IMR-90 (cell line): Measurements from ENCODE around the gene CAMK2G. TPM values are rescaled to one million over a fixed set of nuclear protein-coding genes. Genes with fewer than 3 reads are reported as not detected.

Source experiments
- ATAC-seq: fragments of 200-7000 bp; cut with Tn5 transposase; 2 replicates; pipeline ENCODE4 v1.9.1; 2020; ENCODE audit warnings: low read depth, mild to moderate bottlenecking, moderate library complexity
- BruUV-seq: library from RNA; stranded (reverse); fragments of 400-500 nt; replicated peaks from 2 replicates; lab custom pipeline; 2021; lab: Mats Ljungman, UMichigan
- CTCF ChIA-PET: fragments of 300-600 bp; formaldehyde crosslinking; extraction: SDS; loops from one replicate; lab custom pipeline; 2021; ENCODE audit warnings: antibody characterized with exemption; lab: Yijun Ruan, JAX
- POLR2A ChIA-PET: fragments of 300-600 bp; sonication (Branson Sonifier 250); formaldehyde crosslinking; loops from one replicate; lab custom pipeline; 2022; ENCODE audit warnings: antibody characterized with exemption; ENCODE audit not compliant: unreplicated experiment; lab: Charles Lee
- DNase-seq: peaks from one replicate; pipeline ENCODE4 v3.0.0; 2013
- H2AFZ ChIP-seq: replicated peaks from 2 replicates; pipeline ENCODE3; 2013; ENCODE audit warnings: low read length, mild to moderate bottlenecking; ENCODE audit not compliant: poor library complexity
- H2AK5ac ChIP-seq: 2 replicates; pipeline ENCODE4 v1.6.1; 2013; ENCODE audit warnings: low read depth, low read length, inconsistent platforms
- H2AK9ac ChIP-seq: replicated peaks from 2 replicates; pipeline ENCODE3; 2013; ENCODE audit warnings: mild to moderate bottlenecking, low read depth, low read length, moderate library complexity; ENCODE audit not compliant: poor library complexity
- H2BK120ac ChIP-seq: 2 replicates; pipeline ENCODE4 v1.6.1; 2013; ENCODE audit warnings: low read depth, low read length, inconsistent platforms
- H2BK15ac ChIP-seq: 3 replicates; pipeline ENCODE4 v1.6.1; 2013; ENCODE audit warnings: low read depth, low read length, inconsistent platforms
- H2BK20ac ChIP-seq: 2 replicates; pipeline ENCODE4 v1.6.1; 2013; ENCODE audit warnings: low read depth, mild to moderate bottlenecking, inconsistent platforms, low read length, moderate library complexity
- H2BK5ac ChIP-seq: 2 replicates; pipeline ENCODE4 v1.6.1; 2013; ENCODE audit warnings: mild to moderate bottlenecking, low read depth, low read length, inconsistent platforms; ENCODE audit not compliant: poor library complexity, severe bottlenecking
- H3K14ac ChIP-seq: replicated peaks from 2 replicates; pipeline ENCODE4 v1.6.1; 2013; ENCODE audit warnings: low read depth, low read length, inconsistent platforms
- H3K18ac ChIP-seq: 2 replicates; pipeline ENCODE4 v1.6.1; 2013; ENCODE audit warnings: low read depth, low read length, control low read depth
- H3K23ac ChIP-seq: 2 replicates; pipeline ENCODE4 v1.6.1; 2013; ENCODE audit warnings: low read depth, low read length, inconsistent platforms
- H3K27ac ChIP-seq: 2 replicates; pipeline ENCODE4 v1.5.1; 2013; ENCODE audit warnings: mild to moderate bottlenecking, control low read depth, low read length; ENCODE audit not compliant: insufficient read depth
- H3K27me3 ChIP-seq: 2 replicates; pipeline ENCODE4 v1.6.1; 2013; ENCODE audit warnings: low read length; ENCODE audit not compliant: control insufficient read depth, insufficient read depth
- H3K36me3 ChIP-seq: 2 replicates; pipeline ENCODE4 v1.6.1; 2013; ENCODE audit warnings: low read length, mixed read lengths; ENCODE audit not compliant: control insufficient read depth, insufficient read depth
- H3K4ac ChIP-seq: 2 replicates; pipeline ENCODE4 v1.6.1; 2013; ENCODE audit warnings: low read depth, low read length, inconsistent platforms
- H3K4me1 ChIP-seq: 2 replicates; pipeline ENCODE4 v1.6.1; 2013; ENCODE audit warnings: low read length, mixed read lengths; ENCODE audit not compliant: control insufficient read depth, insufficient read depth
- H3K4me2 ChIP-seq: 2 replicates; pipeline ENCODE4 v1.6.1; 2013; ENCODE audit warnings: low read depth, mild to moderate bottlenecking, control low read depth, low read length, moderate library complexity
- H3K4me3 ChIP-seq: 2 replicates; pipeline ENCODE4 v1.5.1; 2013; ENCODE audit warnings: low read depth, mild to moderate bottlenecking, control low read depth, low read length, moderate library complexity; ENCODE audit not compliant: insufficient read depth
- H3K56ac ChIP-seq: 2 replicates; pipeline ENCODE4 v1.6.1; 2013; ENCODE audit warnings: low read length, inconsistent platforms; ENCODE audit not compliant: insufficient read depth; ENCODE audit errors: extremely low read depth
- H3K79me1 ChIP-seq, 2 experiments: 2 replicates each; pipeline ENCODE4 v1.6.1; 2013; ENCODE audit warnings: low read length in 2 of 2, inconsistent platforms in 1 of 2, low read depth in 1 of 2
- H3K9ac ChIP-seq: 2 replicates; pipeline ENCODE4 v1.6.1; 2013; ENCODE audit warnings: low read depth, low read length, control low read depth
- H3K9me1 ChIP-seq: 2 replicates; pipeline ENCODE4 v1.6.1; 2013; ENCODE audit warnings: low read length, inconsistent platforms; ENCODE audit not compliant: insufficient read depth
- H3K9me3 ChIP-seq: 2 replicates; pipeline ENCODE4 v1.6.1; 2013; ENCODE audit warnings: low read length; ENCODE audit not compliant: control insufficient read depth, insufficient read depth
- H4K20me1 ChIP-seq: 2 replicates; pipeline ENCODE4 v1.6.1; 2013; ENCODE audit warnings: low read length, inconsistent platforms; ENCODE audit not compliant: insufficient read depth
- H4K5ac ChIP-seq: 2 replicates; pipeline ENCODE4 v1.6.1; 2013; ENCODE audit warnings: mild to moderate bottlenecking, low read depth, low read length, control low read depth
- H4K8ac ChIP-seq, 2 experiments: 2 replicates each; pipeline ENCODE4 v1.6.1; 2013; ENCODE audit warnings: low read depth in 2 of 2, low read length in 2 of 2, control low read depth in 1 of 2, inconsistent platforms in 1 of 2
- H4K91ac ChIP-seq: 2 replicates; pipeline ENCODE4 v1.6.1; 2013; ENCODE audit warnings: low read depth, low read length, inconsistent platforms; ENCODE audit not compliant: insufficient read depth
- BHLHE40 ChIP-seq: fragments of 150-350 bp; IDR thresholded peaks from 2 replicates; pipeline ENCODE4 v1.6.1; 2016; ENCODE audit warnings: mild to moderate bottlenecking, low read depth, low read length
- CHD1 ChIP-seq: IDR thresholded peaks from 2 replicates; pipeline ENCODE4 v1.6.1; 2012; ENCODE audit warnings: low read depth, low read length, improper control_type of control experiment
- FOS ChIP-seq: fragments of 150-350 bp; IDR thresholded peaks from 2 replicates; pipeline ENCODE4 v1.6.1; 2016; ENCODE audit warnings: low read depth, low read length
- MAFK ChIP-seq: IDR thresholded peaks from 2 replicates; pipeline ENCODE4 v1.6.1; 2012; ENCODE audit warnings: low read depth, low read length, improper control_type of control experiment
- MAZ ChIP-seq: IDR thresholded peaks from 2 replicates; pipeline ENCODE4 v1.6.1; 2012; ENCODE audit warnings: low read depth, mild to moderate bottlenecking, low read length, improper control_type of control experiment, moderate library complexity, borderline replicate concordance
- NFE2L2 ChIP-seq: fragments of 150-350 bp; IDR thresholded peaks from 2 replicates; pipeline ENCODE4 v1.6.1; 2016; ENCODE audit warnings: low read depth, mild to moderate bottlenecking, low read length
- RAD21 ChIP-seq: IDR thresholded peaks from 2 replicates; pipeline ENCODE4 v1.6.1; 2012; ENCODE audit warnings: low read length, improper control_type of control experiment
- RCOR1 ChIP-seq: IDR thresholded peaks from 2 replicates; pipeline ENCODE4 v1.6.1; 2012; ENCODE audit warnings: mild to moderate bottlenecking, low read length, improper control_type of control experiment; ENCODE audit not compliant: insufficient replicate concordance
- WGBS, 2 experiments: methylation state at CpG; one replicate each; pipeline versions ENCODE4 v1.1.5 to v1.1.7; 2013; ENCODE audit warnings: missing lambda C conversion rate in 2 of 2; ENCODE audit not compliant: insufficient read length in 1 of 2; ENCODE audit errors: extremely low coverage in 2 of 2; 5-methylcytosine and 5-hydroxymethylcytosine counted together
- dilution Hi-C: fragments of 300-500 bp; cut with HindIII; formaldehyde crosslinking; loops from one replicate; pipeline ENCODE4 v1.14.3; 2018; ENCODE audit warnings: low sequenced_read_pairs; ENCODE audit not compliant: unreplicated experiment
- in situ Hi-C: fragments of 300-500 bp; cut with MboI; formaldehyde crosslinking; loops from 3 replicates; pipeline ENCODE4 v1.14.3; 2019; ENCODE audit warnings: low sequenced_read_pairs, inconsistent platforms, mixed read lengths
- intact Hi-C: fragments of 100-400 bp; cut with micrococcal nuclease; formaldehyde crosslinking; loops from 2 replicates; pipeline ENCODE4 v1.10.0; 2022
- polyA plus RNA-seq, 3 experiments: library from polyadenylated mRNA; depleted of rRNA; stranded (reverse); fragments of >200 nt; gene quantifications; 2 replicates each; pipeline ENCODE4 v1.2.3, GENCODE V29; 2012; ENCODE audit warnings: low replicate concordance in 1 of 3
- total RNA-seq: library from RNA; depleted of rRNA; stranded (reverse); fragments of >200 nt; gene quantifications from 2 replicates; pipeline ENCODE4 v1.2.3, GENCODE V29; 2012

Gene CAMK2G
- total and polyA plus RNA-seq, 2 of the 4 experiments (the other 2 are of a cell fraction), result 20.4 to 25.4 TPM

GRCh38 chr10:73899423-73899822 lies 25.1 kb upstream of the CAMK2G start:
- Histone ChIP-seq H4K91ac (peak overlapping the region; percentile 83), H2AK5ac (peak overlapping the region; percentile 84), H2AK9ac (peak overlapping the region; percentile 47), H3K4me3 (no peak overlapping the region), H4K20me1 (no peaks in the 10 kb centered on the region), H2AFZ (peak overlapping the region; percentile 48), H2BK5ac (peak overlapping the region; percentile 85), H3K9ac (no peak overlapping the region), H4K8ac (peak overlapping the region; percentile 85 to 86; a peak in 3 of 4 replicates), H3K56ac (no peak overlapping the region), H2BK15ac (peak overlapping the region; percentile 95; the same call in 1 of the 3 replicates), H3K14ac (peak overlapping the region; percentile 58; the same call in 1 of the 2 replicates), H3K23ac (no peak overlapping the region; the same call in 1 of the 2 replicates), H3K9me3 (no peaks in the 10 kb centered on the region), H3K36me3 (no peaks in the 10 kb centered on the region), H3K4me1 (peaks cover 12% of the 10 kb centered on the region), H2BK120ac (peak overlapping the region; percentile 81), H3K4me2 (no peak overlapping the region), H4K5ac (no peak overlapping the region), H3K4ac (peak overlapping the region; percentile 96), H2BK20ac (peak overlapping the region; percentile 98), H3K27me3 (no peaks in the 10 kb centered on the region), H3K18ac (no peak overlapping the region; the same call in 1 of the 2 replicates), H3K27ac (peak overlapping the region; percentile 76), H3K79me1 (peaks cover 0 to 9% of the 10 kb centered on the region in 2 experiments; a peak in 2 of 4 replicates), H3K9me1 (peaks cover 25% of the 10 kb centered on the region)
- TF ChIP-seq RAD21 (no peak; the same call in 1 of the 2 replicates), FOS (peak; percentile 78), MAZ (0 out of 2 replicates have a peak, but pooled peaks have one; percentile 22), BHLHE40 (peak; percentile 61; the same call in 1 of the 2 replicates), NFE2L2 (peak; percentile 23; the same call in 1 of the 2 replicates), RCOR1 (peak; percentile 99), CHD1 (no peak), MAFK (0 out of 2 replicates have a peak, but pooled peaks have one; percentile 12)
- ChIA-PET POLR2A (interaction anchor here (0.6 to 1.7 kb wide), 3 partner anchors 10 to 107 kb away, joined by 3 to 8 read pairs (median 5); no protein-coding TSS in a partner anchor), CTCF (interaction anchor here (0.9 kb wide), 1 partner anchor 19 kb away, joined by 3 read pairs; no protein-coding TSS in a partner anchor)
- BruUV-seq, result no TSS peak
- dilution Hi-C loops, result no loop called here
- WGBS, 2 experiments, result 8% methylated on average over 2 of the region's 4 CpGs; no CpG with 5 or more reads in 1 of the 2 experiments
- intact Hi-C loops, result no loop called here
- ATAC-seq (peak; percentile 79), DNase-seq (peak; percentile 97)
- in situ Hi-C loops, result no loop called here
